GM12878 (cell line): ENCODE data around the gene PPP1R36. TPM values are rescaled to one million over a fixed set of nuclear protein-coding genes. Genes with fewer than 3 reads are reported as not detected.

Experiments
- ATAC-seq: fragments of 200-7000 bp; cut with Tn5 transposase; 3 replicates; pipeline ENCODE4 v1.9.1; 2020; ENCODE audit warnings: mild to moderate bottlenecking, moderate library complexity
- BruUV-seq: library from RNA; stranded (reverse); fragments of 400-500 nt; replicated peaks from 2 replicates; lab custom pipeline; 2021; lab: Mats Ljungman, UMichigan
- CTCF ChIA-PET: fragments of 300-600 bp; sonication (Branson Sonifier 250); formaldehyde crosslinking; extraction: SDS; loops from one replicate; lab custom pipeline; 2021; ENCODE audit warnings: inconsistent platforms; lab: Yijun Ruan, JAX
- POLR2A ChIA-PET: fragments of 350-600 bp; formaldehyde crosslinking; extraction: SDS; loops from one replicate; lab custom pipeline; 2021; ENCODE audit warnings: inconsistent platforms; lab: Charles Lee
- RAD21 ChIA-PET: fragments of 300-600 bp; sonication (Branson Sonifier 250); formaldehyde crosslinking; loops from one replicate; lab custom pipeline; 2023; ENCODE audit warnings: antibody characterized with exemption; ENCODE audit not compliant: unreplicated experiment; lab: Charles Lee
- SMC1A ChIA-PET: fragments of 300-600 bp; sonication (Branson Sonifier 250); formaldehyde crosslinking; loops from one replicate; lab custom pipeline; 2023; ENCODE audit not compliant: unreplicated experiment, uncharacterized antibody; lab: Charles Lee
- DNase-seq: peaks from one replicate; pipeline ENCODE4 v3.0.0-alpha.2; 2011; ENCODE audit warnings: low read depth, low spot score
- FAIRE-seq: peaks from 3 replicates; lab custom pipeline; 2011; peaks lifted over from hg19 to GRCh38; lab: Jason Lieb, UNC
- H2AFZ ChIP-seq: 2 replicates; pipeline ENCODE4 v1.6.0; 2011; ENCODE audit warnings: low read depth, low read length, control low read depth; ENCODE audit not compliant: control insufficient read depth
- H3K27ac ChIP-seq: 2 replicates; pipeline ENCODE4 v1.5.1; 2011; ENCODE audit warnings: control low read depth; ENCODE audit not compliant: control insufficient read depth, insufficient read depth
- H3K27me3 ChIP-seq, 2 experiments: replicated peaks in 1 of 2; 2 replicates each; pipeline versions ENCODE4 v1.6.0 to v1.6.1; 2011; ENCODE audit warnings: low read length in 1 of 2; ENCODE audit not compliant: control insufficient read depth in 2 of 2, insufficient read depth in 2 of 2
- H3K36me3 ChIP-seq, 2 experiments: 2 replicates each; pipeline ENCODE4 v1.5.1; 2011; ENCODE audit warnings: low read length in 1 of 2; ENCODE audit not compliant: control insufficient read depth in 2 of 2, insufficient read depth in 2 of 2
- H3K4me1 ChIP-seq: 2 replicates; pipeline ENCODE4 v1.6.1; 2011; ENCODE audit warnings: mild to moderate bottlenecking, low read length, moderate library complexity, mixed read lengths; ENCODE audit not compliant: control insufficient read depth, insufficient read depth
- H3K4me2 ChIP-seq: 2 replicates; pipeline ENCODE4 v1.6.0; 2011; ENCODE audit warnings: control low read depth; ENCODE audit not compliant: control insufficient read depth, insufficient read depth
- H3K4me3 ChIP-seq: fragments of 200-600 bp; sonication (generic); 2 replicates; pipeline ENCODE4 v1.5.1; 2016
- H3K79me2 ChIP-seq: 2 replicates; pipeline ENCODE4 v1.6.0; 2011; ENCODE audit warnings: low read length; ENCODE audit not compliant: control insufficient read depth, insufficient read depth
- H3K9ac ChIP-seq: 2 replicates; pipeline ENCODE4 v1.8.0; 2011; ENCODE audit warnings: low read length, control low read depth, mixed read lengths; ENCODE audit not compliant: control insufficient read depth, insufficient read depth
- H3K9me3 ChIP-seq: replicated peaks from 3 replicates; pipeline ENCODE4 v1.5.1; 2011; ENCODE audit warnings: mild to moderate bottlenecking, low read length; ENCODE audit not compliant: control insufficient read depth, insufficient read depth
- H4K20me1 ChIP-seq: 2 replicates; pipeline ENCODE4 v1.6.0; 2011; ENCODE audit not compliant: control insufficient read depth, insufficient read depth
- ASH2L ChIP-seq: fragments of 300-600, 200-600 bp; sonication (generic); IDR thresholded peaks from 2 replicates; pipeline ENCODE4 v1.6.1; 2017; ENCODE audit warnings: low read depth, mild to moderate bottlenecking, borderline replicate concordance
- ATF3 ChIP-seq: IDR thresholded peaks from 2 replicates; pipeline ENCODE4 v1.6.1; 2011; ENCODE audit warnings: low read depth, mild to moderate bottlenecking, low read length, moderate library complexity, borderline replicate concordance; ENCODE audit errors: extremely low read depth
- BACH1 ChIP-seq: fragments of 450-650 bp; IDR thresholded peaks from 2 replicates; pipeline ENCODE4 v1.6.1; 2017; ENCODE audit warnings: mild to moderate bottlenecking, borderline replicate concordance
- CHD1 ChIP-seq: IDR thresholded peaks from 2 replicates; pipeline ENCODE4 v1.6.1; 2012; ENCODE audit warnings: low read depth, low read length, improper control_type of control experiment
- HDAC6 ChIP-seq: fragments of 200-600 bp; sonication (generic); IDR thresholded peaks from one replicate; pipeline ENCODE4 v1.8.0; 2017; ENCODE audit warnings: antibody characterized with exemption; ENCODE audit not compliant: unreplicated experiment
- MXI1 ChIP-seq: fragments of 150-350 bp; IDR thresholded peaks from 2 replicates; pipeline ENCODE4 v1.6.1; 2011; ENCODE audit warnings: low read depth, mild to moderate bottlenecking, inconsistent platforms, low read length, improper control_type of control experiment
- PAX8 ChIP-seq: fragments of 450-650 bp; IDR thresholded peaks from 2 replicates; pipeline ENCODE4 v1.6.1; 2017; ENCODE audit warnings: mild to moderate bottlenecking, moderate library complexity
- SMC3 ChIP-seq: IDR thresholded peaks from 2 replicates; pipeline ENCODE4 v1.6.1; 2011; ENCODE audit warnings: low read length, improper control_type of control experiment, borderline replicate concordance
- SPI1 ChIP-seq: IDR thresholded peaks from 2 replicates; pipeline ENCODE4 v1.6.1; 2011; ENCODE audit warnings: low read depth, mild to moderate bottlenecking, low read length, moderate library complexity, borderline replicate concordance; ENCODE audit not compliant: insufficient read depth
- SREBF1 ChIP-seq: IDR thresholded peaks from 2 replicates; pipeline ENCODE4 v1.6.1; 2012; ENCODE audit warnings: mild to moderate bottlenecking, low read length
- SRF ChIP-seq, 2 experiments: IDR thresholded peaks; 2 replicates each; pipeline ENCODE4 v1.6.1; 2011; ENCODE audit warnings: low read depth in 2 of 2, low read length in 2 of 2, mild to moderate bottlenecking in 1 of 2, moderate library complexity in 1 of 2
- STAT3 ChIP-seq: IDR thresholded peaks from 2 replicates; pipeline ENCODE4 v1.6.1; 2011; ENCODE audit warnings: low read depth, low read length, improper control_type of control experiment
- TCF7 ChIP-seq: IDR thresholded peaks from 2 replicates; pipeline ENCODE4 v1.6.1; 2014; ENCODE audit warnings: antibody characterized with exemption, borderline replicate concordance
- ZNF24 ChIP-seq: fragments of 450-650 bp; IDR thresholded peaks from 2 replicates; pipeline ENCODE4 v1.6.1; 2017; ENCODE audit warnings: antibody characterized with exemption, mild to moderate bottlenecking
- ZNF384 ChIP-seq: IDR thresholded peaks from 2 replicates; pipeline ENCODE4 v1.6.1; 2012; ENCODE audit warnings: low read depth, mild to moderate bottlenecking, low read length, improper control_type of control experiment, borderline replicate concordance
- ZNF622 ChIP-seq: fragments of 450-650 bp; IDR thresholded peaks from 2 replicates; pipeline ENCODE4 v1.6.1; 2017; ENCODE audit warnings: mild to moderate bottlenecking, inconsistent platforms
- ZNF687 ChIP-seq: fragments of 450-650 bp; IDR thresholded peaks from 2 replicates; pipeline ENCODE4 v1.6.1; 2017; ENCODE audit warnings: mild to moderate bottlenecking, moderate library complexity
- WGBS: methylation state at CpG from one replicate; pipeline ENCODE4 v1.1.6; 2016; ENCODE audit warnings: low lambda C conversion rate; ENCODE audit not compliant: insufficient replicate concordance, insufficient coverage; ENCODE audit errors: missing lambda C conversion rate; 5-methylcytosine and 5-hydroxymethylcytosine counted together
- in situ Hi-C: fragments of 300-500 bp; cut with MboI; formaldehyde crosslinking; loops from 9 replicates; pipeline ENCODE4 v1.14.3; 2018; ENCODE audit warnings: mixed read lengths
- intact Hi-C: fragments of 100-400 bp; cut with micrococcal nuclease; formaldehyde crosslinking; loops from one replicate; pipeline ENCODE4 v1.14.2; 2022; ENCODE audit not compliant: unreplicated experiment
- polyA plus RNA-seq, 11 experiments: library from polyadenylated mRNA; depleted of rRNA in 4 of 11; unstranded in 6 of 11; stranded (reverse) in 5 of 11; fragments of >200 nt; fragmentation: Nextera tagmentation in 4 of 11; fragmentation: Illumina TruSeq in 1 of 11; extraction: Ambion mirVana in 4 of 11; extraction: Trizol in 1 of 11; gene quantifications; 1 replicate in 1 of 11; 2 replicates in 10 of 11; pipeline versions ENCODE4 v1.2.1 to v1.2.3, GENCODE V29; 2011 to 2016; ENCODE audit warnings: inconsistent platforms in 2 of 11, missing spikeins in 2 of 11, low read depth in 1 of 11
- total RNA-seq, 4 experiments: library from RNA; depleted of rRNA in 3 of 4; stranded (reverse); fragments of >200 nt in 3 of 4; fragmentation: Illumina TruSeq in 1 of 4; extraction: Trizol in 1 of 4; gene quantifications; 2 replicates each; pipeline versions ENCODE4 v1.2.1 to v1.2.3, GENCODE V29; 2013 to 2021

PPP1R36 gene
- total and polyA plus RNA-seq, 10 of the 15 experiments (the other 5 are each of a cell fraction or from before 2014, with no cell fraction given): 0.12 to 0.13 TPM; not detected in 8

- TF ChIP-seq ZNF687: no peak
- no peak for TF ChIP-seq STAT3
- no peak for TF ChIP-seq SRF (IDR thresholded peaks at IDR 0.05; ENCODE audit: low read depth in 2 of 2, low read length in 2 of 2)
- TF ChIP-seq ZNF384: no peak
- TF ChIP-seq CHD1: no peak
- TF ChIP-seq BACH1: no peak
- no peak for TF ChIP-seq MXI1
- no peak for TF ChIP-seq ZNF622
- TF ChIP-seq SPI1: no peak
- TF ChIP-seq ASH2L: no peak
- no peak for TF ChIP-seq SREBF1
- no peak for TF ChIP-seq SMC3
- no peak for TF ChIP-seq HDAC6
- no peak for TF ChIP-seq PAX8
- no peak for TF ChIP-seq TCF7
- TF ChIP-seq ATF3: no peak
- TF ChIP-seq ZNF24: no peak
- intact Hi-C loops: no loop called here
- H3K4me2 ChIP-seq: no peak overlapping the region
- no peaks in the 10 kb centered on the region for H4K20me1 ChIP-seq
- no peaks in the 10 kb centered on the region for H3K36me3 ChIP-seq
- no peak overlapping the region for H3K4me3 ChIP-seq
- no peak for FAIRE-seq
- DNase-seq: no peak
- WGBS: 64% methylated on average over 1 of the region's 1 CpG
- in situ Hi-C loops: no loop called here
- H3K79me2 ChIP-seq: no peaks in the 10 kb centered on the region
- no peak overlapping the region for H2AFZ ChIP-seq
- no peak for ATAC-seq
- no peak overlapping the region for H3K9ac ChIP-seq
- H3K27me3 ChIP-seq: peaks cover 3 to 11% of the 10 kb centered on the region in 2 experiments
- ChIA-PET SMC1A (no interaction called here), RAD21 (no interaction called here), POLR2A (no interaction called here), CTCF (no interaction called here)
- no peak overlapping the region for H3K27ac ChIP-seq
- no TSS peak for BruUV-seq
- H3K9me3 ChIP-seq: no peaks in the 10 kb centered on the region
- H3K4me1 ChIP-seq: no peaks in the 10 kb centered on the region
These were observed 745 bp upstream of the PPP1R36 start for GRCh38 chr14:64549016-64549415.
